HCEC 1CT (cell line): ENCODE measurements around the gene CYP27B1.
"Not testable (repeated sequence)": the region's sequence is repeated elsewhere in the genome, so short reads cannot be mapped to it uniquely, and the experiment has no call there.

Experiments
- DNase-seq: peaks from one replicate; pipeline ENCODE4 v3.0.0-alpha.2; 2017

CYP27B1 gene

DNA sequence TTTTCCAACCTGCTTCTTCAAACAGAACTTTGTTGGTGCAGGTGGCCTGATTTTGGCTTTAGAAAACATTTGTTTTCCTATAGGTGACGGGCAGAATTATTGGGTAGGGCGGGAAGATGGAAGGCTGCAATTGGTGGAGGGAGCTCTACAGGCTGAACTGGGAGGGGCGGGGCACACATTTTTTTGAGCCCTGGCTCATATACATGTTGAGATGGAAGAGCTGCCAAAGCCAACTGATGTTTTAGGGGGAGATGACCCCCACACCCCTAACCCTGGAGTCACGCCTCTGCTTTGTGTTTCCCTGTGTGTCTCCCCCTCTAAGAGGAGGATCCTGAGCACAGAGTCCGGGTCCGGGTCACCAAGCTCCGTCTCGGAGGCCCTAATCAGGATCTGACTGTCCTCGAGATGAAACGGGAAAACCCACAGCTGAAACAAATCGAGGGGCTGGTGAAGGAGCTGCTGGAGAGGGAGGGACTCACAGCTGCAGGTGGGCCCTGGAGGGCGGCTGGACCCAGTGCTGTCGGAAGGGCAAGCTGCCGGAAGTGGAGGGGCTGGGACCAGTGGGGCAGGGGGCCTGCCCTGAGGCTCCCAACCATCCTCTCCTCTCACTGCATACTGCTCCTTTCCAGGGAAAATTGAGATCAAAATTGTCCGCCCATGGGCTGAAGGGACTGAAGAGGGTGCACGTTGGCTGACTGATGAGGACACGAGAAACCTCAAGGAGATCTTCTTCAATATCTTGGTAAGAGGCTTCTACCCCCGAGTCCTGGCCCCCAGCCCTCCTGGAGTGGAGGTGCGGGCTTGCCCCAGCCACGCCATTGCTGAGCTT is 46.9 kb downstream of the CYP27B1 start:
- no peak for DNase-seq

DNA sequence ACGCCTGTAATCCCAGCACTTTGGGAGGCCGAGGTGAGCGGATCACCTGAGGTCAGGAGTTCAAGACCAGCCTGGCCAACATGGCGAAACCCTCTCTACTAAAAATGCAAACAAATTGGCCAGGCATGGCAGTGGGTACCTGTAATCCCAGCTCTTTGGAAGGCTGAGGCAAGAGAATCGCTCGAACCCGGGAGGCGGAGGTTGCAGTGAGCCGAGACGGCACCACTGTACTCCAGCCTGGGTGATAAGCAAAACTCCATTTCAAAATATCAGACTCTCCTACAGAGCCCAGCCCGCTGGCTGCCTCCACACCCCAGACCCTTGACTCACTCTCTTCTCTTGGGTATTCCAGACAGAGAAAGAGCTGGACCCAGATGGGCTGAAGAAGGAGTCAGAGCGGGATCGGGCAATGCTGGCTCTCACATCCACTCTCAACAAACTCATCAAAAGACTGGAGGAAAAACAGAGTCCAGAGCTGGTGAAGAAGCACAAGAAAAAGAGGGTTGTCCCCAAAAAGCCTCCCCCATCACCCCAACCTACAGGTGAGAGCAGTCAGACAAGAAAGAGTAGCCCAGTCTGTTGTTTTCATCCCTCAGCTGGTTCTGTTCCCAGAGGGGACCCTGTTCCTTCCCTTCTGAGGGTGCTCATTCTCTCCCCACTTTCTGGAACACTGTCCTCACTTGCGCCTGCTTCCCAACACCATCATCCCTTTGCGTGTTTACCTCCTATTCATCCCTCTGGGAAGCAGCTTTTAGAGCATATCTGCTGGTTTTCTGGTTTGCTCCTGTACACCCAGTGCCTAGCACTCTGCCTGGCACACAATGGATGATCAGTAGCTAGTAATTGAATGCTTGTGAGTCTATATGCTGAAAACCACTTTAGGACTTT is 48.0 kb downstream of the CYP27B1 start:
- DNase-seq, result no peak

DNA sequence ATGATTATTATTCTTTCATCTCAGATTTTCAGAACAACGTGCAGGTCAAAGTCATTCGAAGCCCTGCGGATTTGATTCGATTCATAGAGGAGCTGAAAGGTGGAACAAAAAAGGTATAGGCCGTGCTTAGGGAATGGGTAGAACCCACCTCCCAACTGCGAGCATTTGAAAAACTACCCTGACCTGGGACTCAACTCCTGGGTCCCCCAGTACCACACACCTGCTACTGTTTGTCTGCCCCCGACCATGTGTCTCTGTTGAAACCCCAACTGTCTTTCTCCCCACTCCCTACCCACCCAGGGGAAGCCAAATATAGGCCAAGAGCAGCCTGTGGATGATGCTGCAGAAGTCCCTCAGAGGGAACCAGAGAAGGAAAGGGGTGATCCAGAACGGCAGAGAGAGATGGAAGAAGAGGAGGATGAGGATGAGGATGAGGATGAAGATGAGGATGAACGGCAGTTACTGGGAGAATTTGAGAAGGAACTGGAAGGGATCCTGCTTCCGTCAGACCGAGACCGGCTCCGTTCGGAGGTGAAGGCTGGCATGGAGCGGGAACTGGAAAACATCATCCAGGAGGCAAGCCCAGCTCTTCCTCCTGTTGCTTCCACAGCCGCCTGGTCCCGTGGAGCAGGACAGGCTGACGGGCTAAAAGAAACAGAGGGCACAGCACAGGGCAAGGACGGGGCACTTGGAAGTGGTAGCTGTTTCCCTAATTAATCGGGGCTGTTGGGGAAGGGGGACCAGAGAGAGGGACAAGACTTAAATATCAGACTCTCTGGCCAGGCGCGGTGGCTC is 48.8 kb downstream of the CYP27B1 start:
- DNase-seq, result no peak

DNA sequence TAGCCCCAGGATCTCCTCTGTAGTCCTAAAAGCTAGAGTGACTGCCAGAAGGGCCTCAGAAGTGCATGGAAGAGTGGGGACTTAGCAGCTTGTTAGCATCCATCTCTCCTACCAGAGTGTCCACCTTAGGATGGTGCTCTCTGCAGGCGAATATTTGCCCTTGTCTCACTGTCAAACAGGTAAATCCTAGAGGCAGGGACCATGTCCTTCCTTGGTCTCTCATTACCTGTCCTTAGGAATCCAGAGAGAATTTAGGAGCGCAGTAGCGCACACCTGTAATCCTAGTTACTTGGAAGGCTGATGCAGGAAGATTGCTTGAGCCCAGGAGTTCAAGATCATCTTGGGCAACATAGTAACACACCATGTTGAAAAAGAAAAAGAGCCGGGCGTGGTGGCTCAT is 49.7 kb downstream of the CYP27B1 start:
- no peak for DNase-seq

DNA sequence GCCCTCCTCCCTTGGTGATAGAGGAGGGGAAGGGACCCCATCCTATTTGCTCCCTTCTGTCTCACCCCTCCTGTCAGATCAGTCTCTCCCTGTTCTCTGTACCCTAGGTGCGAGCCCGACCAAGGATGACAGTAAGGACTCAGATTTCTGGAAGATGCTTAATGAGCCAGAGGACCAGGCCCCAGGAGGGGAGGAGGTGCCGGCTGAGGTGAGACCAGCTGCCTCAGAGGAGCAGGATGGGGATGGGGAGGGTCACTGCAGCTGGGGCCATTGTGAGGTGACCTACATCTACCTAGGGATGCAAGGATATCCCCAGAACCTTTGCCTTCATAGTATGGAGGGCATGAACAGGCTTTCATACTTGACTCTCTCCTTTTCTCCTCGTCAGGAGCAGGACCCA is 50.6 kb downstream of the CYP27B1 start:
- DNase-seq, result no peak

DNA sequence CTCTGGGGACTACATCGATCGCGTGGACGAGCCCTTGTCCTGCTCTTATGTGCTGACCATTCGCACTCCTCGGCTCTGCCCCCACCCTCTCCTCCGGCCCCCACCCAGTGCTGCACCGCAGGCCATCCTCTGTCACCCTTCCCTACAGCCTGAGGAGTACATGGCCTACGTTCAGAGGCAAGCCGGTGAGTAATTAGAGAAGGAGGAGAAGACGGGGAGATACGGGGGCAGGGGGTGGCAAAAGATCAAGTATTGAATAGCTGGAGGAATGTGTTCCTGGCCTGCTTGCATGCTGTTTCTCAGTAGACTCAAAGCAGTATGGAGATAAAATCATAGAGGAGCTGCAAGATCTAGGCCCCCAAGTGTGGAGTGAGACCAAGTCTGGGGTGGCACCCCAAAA is 51.1 kb downstream of the CYP27B1 start:
- no peak for DNase-seq

DNA sequence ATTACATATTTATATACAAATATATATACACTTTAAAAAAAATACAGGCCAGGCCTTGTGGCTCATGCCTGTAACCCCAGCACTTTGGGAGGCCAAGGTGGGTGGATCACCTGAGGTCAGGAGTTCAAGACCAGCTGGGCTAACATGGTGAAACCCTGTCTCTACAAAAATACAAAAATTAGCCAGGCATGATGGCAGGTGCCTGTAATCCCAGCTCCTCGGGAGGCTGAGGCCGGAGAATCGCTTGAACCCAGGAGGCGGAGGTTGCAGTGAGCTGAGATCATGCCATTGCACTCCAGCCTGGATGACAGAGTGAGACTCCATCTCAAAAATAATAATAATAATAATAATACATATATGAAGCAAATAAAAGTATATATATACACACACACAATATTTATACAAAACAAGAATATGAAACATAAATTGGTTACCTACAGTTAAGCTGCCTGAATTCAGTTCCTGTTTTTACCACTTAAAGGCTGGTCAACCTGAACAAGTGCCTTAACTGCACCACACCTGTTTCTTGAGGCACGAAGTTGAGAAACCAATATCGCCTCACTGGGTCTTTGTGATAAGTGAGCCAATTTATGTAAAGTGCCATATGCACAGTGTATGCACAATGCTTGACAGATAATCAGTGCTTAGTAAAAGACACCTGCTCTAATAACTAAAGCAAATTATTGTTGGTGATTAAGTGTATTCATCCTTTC is 51.7 kb downstream of the CYP27B1 start:
- not testable (repeated sequence) for DNase-seq

DNA sequence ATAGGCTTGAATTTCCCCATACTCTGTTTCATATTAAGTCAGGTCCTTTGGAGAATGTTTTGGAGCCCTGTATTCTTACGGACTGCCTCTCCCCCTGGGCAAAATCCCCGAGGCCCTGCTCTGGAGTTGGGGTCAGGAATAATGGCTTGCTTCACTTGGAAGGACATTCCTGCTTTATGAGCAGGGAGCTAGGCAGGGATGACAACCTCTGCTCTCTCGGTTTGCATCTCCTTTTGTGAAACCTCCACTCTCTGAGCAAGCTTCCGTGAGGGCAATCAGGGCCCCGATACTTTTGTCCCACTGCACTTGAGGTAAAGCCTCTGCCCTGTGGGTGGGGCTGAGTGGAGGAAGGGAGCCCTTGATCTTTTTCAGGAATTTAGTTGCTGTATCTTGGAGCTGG is 53.7 kb downstream of the CYP27B1 start:
- no peak for DNase-seq

DNA sequence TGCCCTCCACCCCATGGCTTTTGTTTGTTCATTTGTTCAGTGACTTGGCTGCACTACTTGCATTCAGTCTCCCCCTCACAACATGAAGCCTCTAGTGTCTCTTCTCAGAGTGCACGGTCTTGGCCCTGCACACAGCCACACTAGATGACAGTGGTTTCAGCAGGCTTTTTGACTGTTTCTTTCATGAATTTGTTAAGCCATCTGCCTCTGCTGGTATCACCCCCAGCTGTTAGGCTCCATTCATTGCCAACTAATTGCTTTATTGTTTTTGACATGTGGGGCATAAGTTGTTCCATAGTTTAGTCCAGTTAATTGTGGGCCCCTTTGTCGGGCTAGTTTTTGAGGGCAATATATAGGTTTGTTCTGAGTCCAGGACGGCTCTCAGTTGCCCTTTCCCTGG is 54.2 kb downstream of the CYP27B1 start:
- no peak for DNase-seq
